ENCODE data around the gene NOS3. TPM values are rescaled to one million over a fixed set of nuclear protein-coding genes. Genes with fewer than 3 reads are reported as not detected.

Gene NOS3
- total RNA-seq, 4 donors from 2014 or later, result 1.4 to 3.2 (median 2.2) TPM

DNA sequence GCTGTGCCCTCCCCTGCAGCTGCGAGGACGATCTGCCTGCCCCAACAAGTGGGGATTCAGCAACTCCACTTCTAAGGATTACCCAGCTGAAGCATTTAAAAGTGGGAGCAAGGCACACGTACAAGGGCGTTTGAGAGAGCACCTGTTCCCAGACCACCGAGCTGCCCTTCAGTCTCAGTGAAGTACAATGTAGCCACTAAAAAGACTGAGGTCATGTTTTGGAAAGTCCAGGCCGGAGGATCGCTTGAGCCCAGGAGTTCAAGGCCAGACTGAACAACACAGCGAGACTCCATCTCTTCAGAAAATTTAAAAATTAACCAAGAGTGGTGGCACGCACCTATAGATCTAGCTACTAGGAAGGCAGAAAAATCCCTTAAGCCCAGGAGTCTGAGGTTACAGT, 14.7 kb downstream of the NOS3 start:
- TF ChIP-seq POLR2A (IDR thresholded peaks at IDR 0.05), result no peak
- TF ChIP-seq, protein P1, sequence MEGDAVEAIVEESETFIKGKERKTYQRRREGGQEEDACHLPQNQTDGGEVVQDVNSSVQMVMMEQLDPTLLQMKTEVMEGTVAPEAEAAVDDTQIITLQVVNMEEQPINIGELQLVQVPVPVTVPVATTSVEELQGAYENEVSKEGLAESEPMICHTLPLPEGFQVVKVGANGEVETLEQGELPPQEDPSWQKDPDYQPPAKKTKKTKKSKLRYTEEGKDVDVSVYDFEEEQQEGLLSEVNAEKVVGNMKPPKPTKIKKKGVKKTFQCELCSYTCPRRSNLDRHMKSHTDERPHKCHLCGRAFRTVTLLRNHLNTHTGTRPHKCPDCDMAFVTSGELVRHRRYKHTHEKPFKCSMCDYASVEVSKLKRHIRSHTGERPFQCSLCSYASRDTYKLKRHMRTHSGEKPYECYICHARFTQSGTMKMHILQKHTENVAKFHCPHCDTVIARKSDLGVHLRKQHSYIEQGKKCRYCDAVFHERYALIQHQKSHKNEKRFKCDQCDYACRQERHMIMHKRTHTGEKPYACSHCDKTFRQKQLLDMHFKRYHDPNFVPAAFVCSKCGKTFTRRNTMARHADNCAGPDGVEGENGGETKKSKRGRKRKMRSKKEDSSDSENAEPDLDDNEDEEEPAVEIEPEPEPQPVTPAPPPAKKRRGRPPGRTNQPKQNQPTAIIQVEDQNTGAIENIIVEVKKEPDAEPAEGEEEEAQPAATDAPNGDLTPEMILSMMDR (IDR thresholded peaks at IDR 0.05), result no peak
- Histone ChIP-seq H3K4me1 (peaks cover 1 to 41% (median 23%) of the 10 kb centered on the region in 3 donors), H3K27ac (no peak overlapping the region), H3K27me3 (peaks cover 0 to 39% (median 0%) of the 10 kb centered on the region in 4 donors), H3K4me3 (no peak overlapping the region), H3K36me3 (no peaks in the 10 kb centered on the region), H3K9me3 (no peaks in the 10 kb centered on the region)
- DNase-seq, result no peak
- WGBS, 2 donors, result 83 to 89% methylated on average over 6 to 7 of the region's 9 CpGs
- intact Hi-C loops (cut with DNase I), result no loop called here

DNA sequence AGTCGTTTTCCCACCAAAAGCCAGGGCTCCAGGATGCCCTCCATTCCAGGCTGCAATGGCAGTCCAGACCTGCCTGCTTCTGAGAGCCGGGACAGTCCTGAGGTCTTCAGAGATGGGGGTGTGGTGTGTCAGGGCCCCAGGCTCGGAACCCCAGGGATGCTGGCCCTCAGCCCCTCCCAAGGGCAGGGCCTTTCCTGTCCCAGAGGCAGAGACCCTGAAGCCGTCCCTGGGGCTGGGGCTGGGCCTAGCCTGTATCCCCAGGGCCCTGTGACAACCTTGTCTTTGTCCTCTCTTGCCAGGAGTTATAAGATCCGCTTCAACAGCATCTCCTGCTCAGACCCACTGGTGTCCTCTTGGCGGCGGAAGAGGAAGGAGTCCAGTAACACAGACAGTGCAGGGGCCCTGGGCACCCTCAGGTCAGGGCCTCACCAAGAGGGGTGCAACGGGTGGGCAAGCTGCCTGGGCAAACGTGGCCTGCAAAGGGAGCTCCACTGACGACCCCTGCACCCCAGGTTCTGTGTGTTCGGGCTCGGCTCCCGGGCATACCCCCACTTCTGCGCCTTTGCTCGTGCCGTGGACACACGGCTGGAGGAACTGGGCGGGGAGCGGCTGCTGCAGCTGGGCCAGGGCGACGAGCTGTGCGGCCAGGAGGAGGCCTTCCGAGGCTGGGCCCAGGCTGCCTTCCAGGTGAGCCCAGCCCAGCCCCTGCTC, 15.9 kb downstream of the NOS3 start:
- DNase-seq, result no peak
- no peak overlapping the region for H3K4me3 ChIP-seq
- no peaks in the 10 kb centered on the region for H3K36me3 ChIP-seq
- H3K9me3 ChIP-seq, result no peaks in the 10 kb centered on the region
- WGBS, 2 donors, result 50 to 76% methylated on average over 1 to 15 of the region's 23 CpGs
- H3K27me3 ChIP-seq, result peaks cover 0 to 50% (median 0%) of the 10 kb centered on the region in 4 donors
- peak overlapping the region in 2 of 4 donors; percentile 26 to 28 for H3K27ac ChIP-seq
- peaks cover 3 to 52% (median 26%) of the 10 kb centered on the region in 3 donors for H3K4me1 ChIP-seq
- TF ChIP-seq POLR2A (IDR thresholded peaks at IDR 0.05), result no peak
- TF ChIP-seq, protein P1 (IDR thresholded peaks at IDR 0.05), result no peak
- intact Hi-C loops (cut with DNase I), result no loop called here

DNA sequence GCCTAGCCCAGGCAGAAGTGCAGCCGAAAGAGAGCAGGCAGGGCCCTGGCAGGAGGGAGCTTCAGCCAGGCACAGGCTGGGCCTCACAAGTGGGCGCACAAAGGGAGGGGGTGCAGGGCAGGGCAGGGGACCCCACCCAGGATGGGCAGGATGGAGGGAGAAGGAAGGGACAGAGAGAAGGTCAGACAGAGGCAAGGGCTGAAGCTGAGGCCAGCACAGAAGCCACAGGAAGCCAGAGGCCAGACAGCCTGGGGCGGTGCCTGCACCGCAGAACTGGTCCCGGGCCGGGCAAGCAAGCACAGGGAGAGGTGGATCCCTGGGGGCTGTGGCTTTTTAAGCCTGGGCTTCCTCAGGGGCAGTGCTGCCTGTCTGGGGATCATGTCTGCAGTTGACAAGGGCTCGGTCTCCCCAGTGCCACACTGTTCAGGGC, 16.7 kb downstream of the NOS3 start:
- H3K4me1 ChIP-seq, result peaks cover 3 to 59% (median 26%) of the 10 kb centered on the region in 3 donors

DNA sequence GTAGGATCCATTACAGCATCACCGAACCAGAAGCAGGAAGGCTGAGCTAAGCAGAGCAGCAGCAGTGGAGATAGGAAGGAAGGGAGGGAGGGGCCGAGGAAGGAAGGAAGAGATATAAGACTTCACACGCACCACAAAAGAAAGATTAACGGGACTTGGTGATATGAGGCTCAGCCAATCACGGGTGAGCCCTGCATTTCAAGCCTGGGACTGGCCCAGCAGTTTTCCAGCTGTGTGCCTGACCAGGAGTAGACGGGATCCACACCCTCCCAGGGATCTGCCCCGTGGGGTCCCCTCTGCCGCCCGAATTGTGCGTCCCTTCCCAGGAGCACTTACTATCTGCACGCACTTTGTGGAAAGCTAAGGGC, 17.3 kb downstream of the NOS3 start:
- H3K4me1 ChIP-seq, result peaks cover 6 to 65% (median 29%) of the 10 kb centered on the region in 3 donors
- no peaks in the 10 kb centered on the region for H3K36me3 ChIP-seq
- no peak for TF ChIP-seq POLR2A (IDR thresholded peaks at IDR 0.05)
- no peaks in the 10 kb centered on the region for H3K9me3 ChIP-seq
- H3K4me3 ChIP-seq, result peak overlapping the region in 1 of 4 donors; percentile 37
- peak overlapping the region in 2 of 4 donors; percentile 26 to 37 for H3K27ac ChIP-seq
- WGBS, 2 donors, result 16 to 19% methylated on average over 7 to 10 of the region's 11 CpGs
- H3K27me3 ChIP-seq, result peaks cover 0 to 62% (median 2%) of the 10 kb centered on the region in 4 donors
- intact Hi-C loops (cut with DNase I), result no loop called here
- DNase-seq, result no peak

More for the DNA sequence above, 16.7 kb downstream of the NOS3 start:
- DNase-seq, result no peak
- WGBS, 2 donors, result 50 to 88% methylated on average over 2 to 4 of the region's 7 CpGs
- Histone ChIP-seq H3K9me3 (no peaks in the 10 kb centered on the region), H3K4me3 (no peak overlapping the region), H3K27me3 (peaks cover 0 to 55% (median 0%) of the 10 kb centered on the region in 4 donors), H3K36me3 (no peaks in the 10 kb centered on the region), H3K27ac (peak overlapping the region in 2 of 4 donors; percentile 26 to 37)
- intact Hi-C loops (cut with DNase I), result no loop called here
- no peak for TF ChIP-seq POLR2A (IDR thresholded peaks at IDR 0.05)
- TF ChIP-seq, protein P1 (IDR thresholded peaks at IDR 0.05), result no peak

DNA sequence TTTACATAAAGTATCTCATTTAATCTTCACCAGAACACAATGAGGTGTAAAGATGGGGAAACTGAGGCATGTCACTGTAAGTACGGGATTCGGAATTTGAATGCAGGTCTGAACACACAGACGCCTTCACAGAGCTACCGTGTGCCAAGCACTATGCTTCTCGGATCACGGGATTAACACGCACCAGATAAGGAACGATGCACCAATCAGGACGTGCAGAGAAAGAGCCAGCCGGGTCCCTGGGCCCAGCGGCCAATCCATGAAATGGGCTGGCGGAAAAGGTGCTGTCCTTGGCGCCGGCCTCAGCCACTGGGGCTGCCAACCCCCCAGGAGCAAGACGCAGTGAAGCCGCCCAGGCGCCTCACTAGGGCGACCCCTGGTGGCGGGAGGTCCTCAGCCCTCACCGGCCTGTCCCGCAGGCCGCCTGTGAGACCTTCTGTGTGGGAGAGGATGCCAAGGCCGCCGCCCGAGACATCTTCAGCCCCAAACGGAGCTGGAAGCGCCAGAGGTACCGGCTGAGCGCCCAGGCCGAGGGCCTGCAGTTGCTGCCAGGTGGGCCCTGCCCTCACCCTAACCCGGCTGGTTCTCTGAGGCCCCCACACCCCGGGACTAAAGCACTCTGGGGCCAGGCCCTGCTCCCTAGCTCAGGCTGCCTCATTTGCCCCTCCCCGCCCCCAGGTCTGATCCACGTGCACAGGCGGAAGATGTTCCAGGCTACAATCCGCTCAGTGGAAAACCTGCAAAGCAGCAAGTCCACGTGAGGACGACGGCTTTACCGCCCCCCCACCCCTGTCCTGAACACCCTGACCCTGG, 17.9 kb downstream of the NOS3 start:
- Histone ChIP-seq H3K27me3 (peaks cover 0 to 68% (median 4%) of the 10 kb centered on the region in 4 donors), H3K9me3 (no peaks in the 10 kb centered on the region), H3K4me3 (peak overlapping the region in 2 of 4 donors; percentile 23 to 37), H3K27ac (peak overlapping the region in 2 of 4 donors; percentile 26 to 37), H3K4me1 (peaks cover 12 to 71% (median 35%) of the 10 kb centered on the region in 3 donors), H3K36me3 (no peaks in the 10 kb centered on the region)
- no peak for TF ChIP-seq POLR2A (IDR thresholded peaks at IDR 0.05)
- TF ChIP-seq, protein P1 (IDR thresholded peaks at IDR 0.05), result peak; percentile 47 to 79 (median 65)
- WGBS, 2 donors, result 44 to 55% methylated on average over 13 to 23 of the region's 40 CpGs
- intact Hi-C loops (cut with DNase I), result no loop called here
- DNase-seq, result no peak

Data from esophagus squamous epithelium (tissue), 5 donors.